ENCODE measurements around the gene CCDC88B.
A peak's percentile ranks its signal among the peaks of the same experiment; 100 is the strongest.

Gene CCDC88B

DNA sequence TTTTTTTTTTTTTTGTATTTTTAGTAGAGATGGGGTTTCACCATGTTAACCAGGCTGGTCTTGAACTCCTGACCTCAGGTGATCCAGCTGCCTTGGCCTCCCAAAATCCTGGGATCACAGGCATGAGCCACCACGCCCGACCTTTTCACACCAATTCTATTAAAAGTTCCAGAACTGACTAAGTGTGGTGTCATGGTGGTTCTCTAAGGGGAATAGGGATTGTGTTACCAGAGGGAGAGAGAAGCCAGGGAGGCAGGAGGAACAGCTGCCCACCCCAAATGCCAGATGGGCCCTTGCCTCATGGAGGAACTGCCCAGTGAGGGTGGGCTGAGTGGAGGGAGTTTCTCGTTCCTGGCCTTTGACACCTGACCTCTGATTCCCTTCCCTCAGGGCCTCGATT is 24.9 kb downstream of the CCDC88B start:
- no peak for DNase-seq

- DNase-seq: no peak
Measured at GRCh38 chr11:64366751-64367150, 26.7 kb downstream of the CCDC88B start.

DNA sequence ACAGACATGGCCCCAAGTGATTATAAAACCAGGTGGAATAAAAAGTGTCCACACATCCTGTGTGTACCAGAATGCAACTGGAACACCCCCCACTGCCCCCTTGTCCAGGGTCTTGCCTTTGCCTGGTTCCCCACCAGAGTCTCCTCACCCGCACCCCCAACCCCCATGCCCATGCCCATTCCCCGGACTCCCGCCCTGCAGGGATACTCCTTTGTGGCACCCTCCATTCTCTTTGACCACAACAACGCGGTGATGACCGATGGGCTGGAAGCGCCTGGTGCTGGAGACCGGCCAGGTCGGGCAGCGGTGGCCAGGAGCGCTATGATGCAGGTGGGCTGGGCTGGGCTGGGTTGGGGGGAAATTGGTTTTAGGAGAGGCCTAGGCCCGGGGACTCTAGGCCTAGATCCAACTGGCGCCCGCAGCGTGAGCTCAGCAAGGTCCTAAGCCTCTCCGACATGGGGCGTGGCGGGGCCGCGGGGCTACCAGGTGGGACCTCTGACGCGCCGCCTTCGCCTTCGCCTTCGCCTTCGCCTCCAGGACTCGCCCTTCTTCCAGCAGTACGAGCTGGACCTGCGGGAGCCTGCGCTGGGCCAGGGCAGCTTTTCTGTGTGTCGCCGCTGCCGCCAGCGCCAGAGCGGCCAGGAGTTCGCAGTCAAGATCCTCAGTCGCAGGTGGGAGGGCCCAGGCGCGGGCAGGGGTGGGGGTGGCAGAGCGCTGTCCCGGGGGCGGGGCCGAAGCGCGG is 28.1 kb downstream of the CCDC88B start:
- no peak for DNase-seq

DNA sequence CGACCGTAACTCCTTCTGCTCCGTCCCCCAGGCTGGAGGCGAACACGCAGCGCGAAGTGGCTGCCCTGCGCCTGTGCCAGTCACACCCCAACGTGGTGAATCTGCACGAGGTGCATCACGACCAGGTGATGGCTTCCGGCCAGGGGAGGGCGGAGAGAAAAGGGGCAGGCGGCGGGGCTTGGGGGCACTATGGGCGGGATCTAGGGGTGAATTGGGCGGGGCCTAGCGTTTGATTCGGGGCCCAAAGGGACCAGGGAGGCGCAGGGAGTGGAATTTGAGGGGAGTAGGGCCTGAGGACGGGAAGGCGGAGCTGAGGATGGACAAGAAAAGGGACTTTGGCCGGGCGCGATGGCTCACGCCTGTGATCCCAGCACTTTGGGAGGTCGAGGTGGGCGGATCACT is 28.7 kb downstream of the CCDC88B start:
- DNase-seq: no peak

DNA sequence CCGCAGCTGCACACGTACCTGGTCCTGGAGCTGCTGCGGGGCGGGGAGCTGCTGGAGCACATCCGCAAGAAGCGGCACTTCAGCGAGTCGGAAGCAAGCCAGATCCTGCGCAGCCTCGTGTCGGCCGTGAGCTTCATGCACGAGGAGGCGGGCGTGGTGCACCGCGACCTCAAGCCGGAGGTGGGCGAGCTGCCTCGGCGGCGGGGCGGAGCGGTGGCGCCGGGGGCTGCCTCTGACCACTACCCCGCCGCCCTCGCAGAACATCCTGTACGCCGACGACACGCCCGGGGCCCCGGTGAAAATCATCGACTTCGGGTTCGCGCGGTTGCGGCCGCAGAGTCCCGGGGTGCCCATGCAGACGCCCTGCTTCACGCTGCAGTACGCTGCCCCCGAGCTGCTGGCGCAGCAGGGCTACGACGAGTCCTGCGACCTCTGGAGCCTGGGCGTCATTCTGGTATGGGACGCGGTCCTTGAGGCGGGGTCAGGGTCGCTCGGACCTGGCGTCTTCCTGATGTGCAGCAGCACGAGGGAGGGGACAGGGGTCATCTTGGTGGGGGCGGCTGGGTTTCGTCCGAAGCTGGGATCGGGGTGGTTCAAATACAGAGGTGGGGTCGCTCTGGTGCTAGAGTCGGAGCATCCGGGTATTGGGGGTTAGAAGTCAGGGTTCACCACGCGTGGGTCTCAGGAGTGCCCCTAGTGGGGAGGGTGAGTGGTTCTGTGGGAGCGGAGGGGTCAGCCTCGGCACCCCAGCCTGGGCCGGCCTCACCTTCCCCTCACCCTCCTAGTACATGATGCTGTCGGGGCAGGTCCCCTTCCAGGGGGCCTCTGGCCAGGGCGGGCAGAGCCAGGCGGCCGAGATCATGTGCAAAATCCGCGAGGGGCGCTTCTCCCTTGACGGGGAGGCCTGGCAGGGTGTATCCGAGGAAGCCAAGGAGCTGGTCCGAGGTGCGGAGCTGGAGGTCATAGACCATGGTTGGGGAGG is 29.7 kb downstream of the CCDC88B start:
- no peak for DNase-seq

DNA sequence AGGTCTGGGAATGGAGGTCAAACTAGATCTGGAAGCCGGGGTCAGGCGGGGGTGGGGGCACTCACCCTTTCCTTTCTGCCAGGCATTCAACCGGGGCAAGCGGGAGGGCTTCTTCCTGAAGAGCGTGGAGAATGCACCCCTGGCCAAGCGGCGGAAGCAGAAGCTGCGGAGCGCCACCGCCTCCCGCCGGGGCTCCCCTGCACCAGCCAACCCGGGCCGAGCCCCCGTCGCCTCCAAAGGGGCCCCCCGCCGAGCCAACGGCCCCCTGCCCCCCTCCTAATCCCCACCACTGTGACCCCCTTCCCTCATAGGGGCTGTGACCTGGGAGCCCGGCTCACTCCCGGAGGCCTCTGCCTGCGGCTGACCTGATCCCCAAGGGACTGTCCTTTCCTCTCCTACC is 31.2 kb downstream of the CCDC88B start:
- DNase-seq: no peak

DNA sequence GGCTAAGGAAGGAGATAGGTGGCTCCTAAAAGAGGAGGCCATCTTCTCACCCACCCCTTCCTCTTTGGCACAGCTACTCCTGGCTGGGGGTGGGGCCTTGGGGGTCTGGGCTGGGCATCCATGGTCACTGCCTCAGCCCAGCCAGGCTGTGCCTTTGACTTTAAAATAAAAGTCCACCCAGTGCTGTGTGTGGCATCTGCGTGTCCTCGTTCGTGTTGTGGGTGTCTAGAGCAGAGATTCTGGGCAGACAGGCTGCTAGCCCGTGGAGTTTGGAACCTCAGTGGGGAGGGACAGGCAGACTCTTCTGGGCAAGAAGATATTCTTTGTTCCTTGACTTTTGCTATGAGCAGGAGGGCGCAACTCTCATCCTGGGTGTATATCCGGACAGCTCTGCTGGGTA is 32.0 kb downstream of the CCDC88B start:
- no peak for DNase-seq

DNA sequence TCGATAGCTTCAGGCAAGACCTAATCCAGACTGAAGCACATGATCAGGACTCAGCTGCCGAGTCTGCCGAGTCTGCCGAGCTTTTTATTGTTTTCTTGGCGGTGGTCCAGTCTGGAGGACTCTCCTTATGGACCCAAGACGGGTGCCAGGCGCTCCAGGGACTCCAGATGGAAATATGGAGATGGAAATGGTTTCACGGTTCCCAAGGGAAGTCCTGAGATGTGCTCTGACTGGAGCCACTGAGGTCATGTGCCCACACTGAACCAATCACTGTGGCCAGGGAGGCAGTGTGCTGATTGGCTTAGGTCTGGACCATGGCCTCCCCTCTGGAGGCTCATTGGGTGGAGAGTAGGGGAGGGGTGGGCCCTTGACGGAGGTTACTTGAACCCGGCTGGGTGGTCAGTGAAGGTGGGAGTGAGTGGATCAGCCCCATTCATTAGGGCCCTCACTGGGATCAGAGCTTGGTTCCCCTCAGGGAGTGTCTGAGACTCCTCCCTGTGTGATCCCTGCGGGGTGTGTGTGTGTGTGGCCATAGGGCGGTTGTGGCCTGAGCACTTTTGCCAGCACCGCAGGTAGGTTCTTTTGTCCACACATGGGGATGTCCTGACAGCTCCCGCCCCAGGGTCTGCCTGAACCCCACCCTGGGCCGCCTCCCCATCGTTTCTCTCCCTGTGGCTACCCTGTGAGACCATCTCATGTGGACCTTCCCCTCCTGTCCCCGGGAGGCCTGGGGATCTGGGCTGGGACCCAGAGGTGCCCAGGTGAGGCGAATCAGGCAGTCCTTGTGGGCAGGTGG is 33.0 kb downstream of the CCDC88B start:
- DNase-seq: no peak

DNA sequence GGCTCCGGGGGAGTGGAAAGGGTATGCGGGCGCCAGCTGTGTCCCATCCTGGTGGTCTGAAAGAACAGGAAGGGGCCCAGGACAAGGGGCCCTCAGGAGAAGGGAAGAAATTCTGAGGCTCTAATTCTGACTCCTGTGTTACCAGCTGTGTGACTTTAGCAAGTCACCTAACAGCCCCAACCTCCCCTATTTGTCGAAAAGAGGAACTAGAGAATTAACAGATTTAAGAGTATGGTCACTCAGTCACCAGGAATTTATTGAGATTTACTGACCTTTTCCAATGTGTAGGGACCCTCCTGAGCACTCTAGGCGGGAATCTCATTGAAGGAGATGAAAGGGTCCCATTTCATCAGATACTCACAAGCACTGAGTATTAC is 33.6 kb downstream of the CCDC88B start:
- DNase-seq: no peak

DNA sequence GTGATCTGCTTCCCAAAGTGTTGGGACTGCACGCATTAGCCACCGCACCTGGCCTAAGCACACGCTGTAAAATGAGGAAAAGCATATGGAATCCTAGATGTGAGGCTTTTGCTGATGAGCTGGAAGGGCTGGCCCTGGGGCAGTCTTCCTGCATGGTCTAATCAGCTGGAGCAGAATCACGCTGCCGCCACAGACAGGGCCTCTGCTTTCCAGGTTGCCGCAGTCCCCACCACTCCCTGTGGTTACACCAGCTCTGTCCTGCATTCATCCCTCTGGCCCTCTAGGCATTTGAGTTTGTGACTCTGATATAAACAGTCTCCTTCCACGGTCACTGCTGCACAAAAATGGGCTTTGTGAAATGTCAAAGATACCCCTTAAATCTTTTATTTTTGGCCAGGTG is 36.1 kb downstream of the CCDC88B start:
- DNase-seq: no peak

GRCh38 chr11:64378335-64378880 is 38.4 kb downstream of the CCDC88B start:
- DNase-seq: no peak

GRCh38 chr11:64379160-64379559 is 39.2 kb downstream of the CCDC88B start:
- no peak for DNase-seq

- no peak for DNase-seq
Measured at GRCh38 chr11:64379817-64380709, 40.1 kb downstream of the CCDC88B start.

DNA sequence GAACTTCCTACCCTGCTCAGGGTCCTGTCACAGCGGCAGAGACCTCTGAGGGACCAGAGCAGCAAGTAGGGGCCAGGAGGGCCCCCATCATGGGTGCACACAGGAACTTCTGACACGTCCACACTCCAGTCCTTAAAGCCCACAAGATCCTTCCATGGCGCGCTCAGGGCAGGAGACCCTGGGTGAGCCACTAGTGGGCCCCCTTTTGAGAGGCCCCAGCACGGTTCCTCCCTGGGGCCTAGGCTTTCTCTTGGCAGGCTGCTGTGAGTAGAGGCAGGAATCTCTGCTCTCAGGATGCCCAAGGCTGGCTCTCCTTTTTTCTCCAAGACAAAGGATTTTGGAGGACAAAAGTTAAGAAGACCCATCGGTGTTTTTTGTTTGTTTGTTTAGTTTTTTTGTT is 41.3 kb downstream of the CCDC88B start:
- no peak for DNase-seq

DNA sequence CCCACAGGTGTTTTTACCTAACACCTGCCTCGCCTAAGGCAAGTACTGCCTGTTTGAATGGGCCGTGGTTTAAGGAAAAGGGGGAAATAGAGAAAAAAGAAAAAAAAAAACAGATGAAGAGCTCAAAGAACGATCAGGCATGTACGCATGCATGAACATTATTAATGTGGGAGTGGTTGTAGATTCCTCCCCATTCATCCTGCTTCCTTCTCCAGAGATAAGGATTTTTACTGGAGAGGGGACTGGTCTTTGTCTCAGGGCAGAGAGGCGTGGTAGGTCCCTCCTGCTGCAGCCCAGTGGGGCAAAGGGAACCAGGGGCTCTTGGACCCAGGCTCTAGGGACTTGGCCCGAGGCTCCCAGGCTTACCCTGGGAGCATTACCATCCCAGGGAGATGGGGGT is 42.0 kb downstream of the CCDC88B start:
- no peak for DNase-seq

DNA sequence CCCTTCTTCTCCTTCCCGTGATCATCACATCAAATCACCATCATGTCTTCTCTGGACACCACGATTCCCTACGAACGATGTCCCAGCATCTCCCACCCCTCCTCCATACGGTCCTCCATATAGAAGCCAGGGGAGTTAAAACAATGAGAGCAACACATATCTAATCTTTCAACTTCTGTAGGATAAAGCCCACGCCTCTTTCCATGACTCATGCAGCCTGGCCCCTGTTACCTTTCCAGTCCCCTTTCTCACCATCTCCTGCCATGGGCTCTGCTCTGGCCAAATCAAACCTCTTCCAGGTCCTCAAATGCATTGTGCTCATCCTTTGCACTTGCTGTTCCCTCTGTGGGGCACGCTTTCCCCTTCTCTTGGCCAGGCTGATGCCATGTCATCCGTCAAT is 42.6 kb downstream of the CCDC88B start:
- peak; percentile 7 for DNase-seq

DNA sequence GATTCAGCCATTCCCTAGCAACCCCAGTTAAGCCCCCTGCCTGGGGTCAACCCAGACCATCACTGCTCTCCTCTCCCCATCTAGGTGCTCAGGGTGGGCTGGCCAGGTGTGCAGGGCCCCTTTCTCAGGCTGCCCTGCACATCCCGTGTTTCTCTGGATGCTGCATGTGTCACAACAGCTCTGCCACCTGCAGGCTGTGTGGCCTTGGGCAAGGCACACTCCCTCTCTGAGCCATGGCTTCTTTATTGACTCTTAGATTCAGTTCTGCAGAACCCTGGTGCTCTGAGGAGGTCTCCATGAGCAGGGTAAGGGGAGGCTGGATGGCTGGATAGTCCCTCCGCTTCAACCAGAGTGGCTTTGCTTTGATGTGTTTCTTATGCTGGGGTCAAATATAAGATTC is 43.6 kb downstream of the CCDC88B start:
- DNase-seq: no peak

- peak; percentile 40 for DNase-seq
Measured at GRCh38 chr11:64384028-64384737, 44.2 kb downstream of the CCDC88B start.

- no peak for DNase-seq
Measured at GRCh38 chr11:64384981-64385944, 45.3 kb downstream of the CCDC88B start.

Data from NCI-H226 (cell line).